Measurements from ENCODE around the gene SLC9C1.

DNA sequence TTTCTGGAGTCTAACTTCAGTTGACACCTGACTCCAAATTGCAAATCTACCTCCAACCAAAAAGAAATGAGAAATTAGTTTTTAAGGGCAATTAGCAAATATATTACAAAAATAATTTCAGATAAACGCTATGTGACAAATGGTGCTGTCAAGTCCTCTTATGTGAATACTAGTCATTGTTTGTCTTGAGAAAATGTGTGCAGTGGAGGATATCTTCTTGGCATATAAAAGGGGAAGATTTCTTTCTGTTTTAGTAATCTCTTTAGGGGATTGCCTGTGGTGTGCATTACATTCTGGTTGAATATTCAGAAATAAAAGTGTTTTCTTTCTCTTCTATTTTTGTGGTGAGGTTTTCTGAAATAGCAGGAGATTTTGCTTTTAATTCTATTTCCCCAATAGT is 158.0 kb downstream of the SLC9C1 start:
- TF ChIP-seq CTCF (conservative IDR thresholded peaks at IDR 0.05; ENCODE audit: low read length): no peak
- no peak for TF ChIP-seq EZH2phosphoT487 (IDR thresholded peaks at IDR 0.05; ENCODE audit: borderline replicate concordance)
